HG02588 (cell line): ENCODE measurements around the gene TBXA2R.
"Not testable (repeated sequence)": the region's sequence is repeated elsewhere in the genome, so short reads cannot be mapped to it uniquely, and the experiment has no call there.

Source experiments
- ATAC-seq: cut with Tn5 transposase; IDR thresholded peaks from one replicate; pipeline ENCODE4 v1.9.1; 2021; ENCODE audit warnings: mild to moderate bottlenecking, moderate library complexity; ENCODE audit not compliant: unreplicated experiment

Gene TBXA2R

GRCh38 chr19:3606690-3607289 lies at the start of gene TBXA2R:
TSS of gene TBXA2R (minus strand) at chr19:3606875. CDS start at chr19:3600634, 6,241 bp downstream.
- no peak for ATAC-seq

GRCh38 chr19:3656073-3656746 lies 49.5 kb upstream of the TBXA2R start:
- ATAC-seq: no peak

GRCh38 chr19:3655402-3656072 lies 48.9 kb upstream of the TBXA2R start:
- no peak for ATAC-seq

- no peak for ATAC-seq
Observed at GRCh38 chr19:3653865-3654513, 47.3 kb upstream of the TBXA2R start.

- ATAC-seq: no peak
Observed at GRCh38 chr19:3653081-3653795, 46.6 kb upstream of the TBXA2R start.

GRCh38 chr19:3652422-3652821 lies 45.7 kb upstream of the TBXA2R start:
- ATAC-seq: no peak

- no peak for ATAC-seq
Observed at GRCh38 chr19:3651684-3652083, 45.0 kb upstream of the TBXA2R start.

GRCh38 chr19:3649888-3650287 lies 43.2 kb upstream of the TBXA2R start:
- ATAC-seq: no peak

GRCh38 chr19:3648037-3648905 lies 41.6 kb upstream of the TBXA2R start:
- ATAC-seq: no peak

GRCh38 chr19:3647102-3647501 lies 40.4 kb upstream of the TBXA2R start:
- not testable (repeated sequence) for ATAC-seq

GRCh38 chr19:3646336-3647092 lies 39.8 kb upstream of the TBXA2R start:
- ATAC-seq: no peak

- no peak for ATAC-seq
Observed at GRCh38 chr19:3645726-3646125, 39.1 kb upstream of the TBXA2R start.

- no peak for ATAC-seq
Observed at GRCh38 chr19:3645067-3645396, 38.4 kb upstream of the TBXA2R start.

GRCh38 chr19:3644351-3645066 lies 37.8 kb upstream of the TBXA2R start:
- ATAC-seq: no peak

- ATAC-seq: no peak
Observed at GRCh38 chr19:3643674-3644313, 37.1 kb upstream of the TBXA2R start.

- ATAC-seq: no peak
Observed at GRCh38 chr19:3642987-3643673, 36.5 kb upstream of the TBXA2R start.

- ATAC-seq: no peak
Observed at GRCh38 chr19:3642296-3642695, 35.6 kb upstream of the TBXA2R start.
